Mesenchymal stem cell (in vitro differentiated cells and primary cell): ENCODE data around the gene NEK10.

ENCODE experiments used
- DNase-seq: peaks from one replicate; pipeline ENCODE4 v3.0.0-alpha.2; 2013
- H2AFZ ChIP-seq: one replicate; pipeline ENCODE4 v1.6.1; 2013; ENCODE audit warnings: low read depth, mild to moderate bottlenecking, control low read depth, inconsistent platforms, low read length, moderate library complexity
- H2AK5ac ChIP-seq: 2 replicates; pipeline ENCODE4 v1.6.1; 2013; ENCODE audit warnings: low read length, moderate library complexity, mild to moderate bottlenecking, inconsistent platforms; ENCODE audit not compliant: severe bottlenecking
- H2BK120ac ChIP-seq: one replicate; pipeline ENCODE4 v1.6.1; 2013; ENCODE audit warnings: low read depth, mild to moderate bottlenecking, inconsistent platforms, low read length, moderate library complexity
- H2BK12ac ChIP-seq, 2 experiments: one replicate each; pipeline ENCODE4 v1.6.1; 2013; ENCODE audit warnings: inconsistent platforms in 2 of 2, low read length in 2 of 2, mild to moderate bottlenecking in 2 of 2, moderate library complexity in 2 of 2, control low read depth in 1 of 2
- H2BK15ac ChIP-seq: one replicate; pipeline ENCODE4 v1.6.1; 2013; ENCODE audit warnings: mild to moderate bottlenecking, low read depth, inconsistent platforms; ENCODE audit not compliant: poor library complexity, severe bottlenecking
- H2BK5ac ChIP-seq: 2 replicates; pipeline ENCODE4 v1.6.1; 2013; ENCODE audit warnings: low read depth, mild to moderate bottlenecking, low read length, control low read depth, inconsistent platforms; ENCODE audit not compliant: poor library complexity, severe bottlenecking
- H3K14ac ChIP-seq, 2 experiments: one replicate each; pipeline ENCODE4 v1.6.1; 2013; ENCODE audit warnings: inconsistent platforms in 2 of 2, low read length in 2 of 2, control low read depth in 1 of 2, mild to moderate bottlenecking in 1 of 2, moderate library complexity in 1 of 2
- H3K18ac ChIP-seq, 2 experiments: one replicate each; pipeline ENCODE4 v1.6.1; 2013; ENCODE audit warnings: inconsistent platforms in 2 of 2, low read length in 2 of 2, control low read depth in 1 of 2, low read depth in 1 of 2, mild to moderate bottlenecking in 1 of 2
- H3K23ac ChIP-seq, 2 experiments: one replicate each; pipeline ENCODE4 v1.6.1; 2013; ENCODE audit warnings: inconsistent platforms in 2 of 2, low read length in 2 of 2, mild to moderate bottlenecking in 2 of 2, moderate library complexity in 2 of 2, control low read depth in 1 of 2
- H3K27ac ChIP-seq: 2 replicates; pipeline ENCODE4 v1.5.1; 2013; ENCODE audit warnings: mild to moderate bottlenecking, moderate library complexity, low read length, control low read depth, inconsistent platforms; ENCODE audit not compliant: poor library complexity, severe bottlenecking
- H3K27me3 ChIP-seq, 2 experiments: 2 replicates each; pipeline versions ENCODE4 v1.6.1 to v1.7.0; 2013; ENCODE audit warnings: low read length in 2 of 2, mild to moderate bottlenecking in 2 of 2, moderate library complexity in 2 of 2, control low read depth in 1 of 2, inconsistent platforms in 1 of 2; ENCODE audit not compliant: control insufficient read depth in 1 of 2, insufficient read depth in 1 of 2
- H3K36me3 ChIP-seq, 2 experiments: 2 replicates each; pipeline versions ENCODE4 v1.6.1 to v1.7.0; 2013; ENCODE audit warnings: low read length in 2 of 2, control low read depth in 1 of 2, inconsistent platforms in 1 of 2, low read depth in 1 of 2, mild to moderate bottlenecking in 1 of 2; ENCODE audit not compliant: insufficient read depth in 2 of 2, control insufficient read depth in 1 of 2
- H3K4ac ChIP-seq, 2 experiments: one replicate each; pipeline ENCODE4 v1.6.1; 2013; ENCODE audit warnings: inconsistent platforms in 2 of 2, low read length in 2 of 2, mild to moderate bottlenecking in 2 of 2, moderate library complexity in 2 of 2, control low read depth in 1 of 2, low read depth in 1 of 2
- H3K4me1 ChIP-seq: 2 replicates; pipeline ENCODE4 v1.6.1; 2013; ENCODE audit warnings: low read depth, low read length, control low read depth; ENCODE audit not compliant: control insufficient read depth, insufficient read depth
- H3K4me2 ChIP-seq: 2 replicates; pipeline ENCODE4 v1.6.1; 2013; ENCODE audit warnings: low read length, mild to moderate bottlenecking, inconsistent platforms; ENCODE audit not compliant: poor library complexity, severe bottlenecking
- H3K4me3 ChIP-seq, 2 experiments: 2 replicates each; pipeline versions ENCODE4 v1.5.1 to v1.7.0; 2013; ENCODE audit warnings: low read length in 2 of 2, mild to moderate bottlenecking in 2 of 2, control low read depth in 1 of 2, low read depth in 1 of 2; ENCODE audit not compliant: insufficient read depth in 1 of 2
- H3K79me1 ChIP-seq: replicated peaks from 2 replicates; pipeline ENCODE4 v1.6.1; 2013; ENCODE audit warnings: mild to moderate bottlenecking, control low read depth, low read length, inconsistent platforms; ENCODE audit not compliant: poor library complexity, severe bottlenecking
- H3K9ac ChIP-seq: 2 replicates; pipeline ENCODE4 v1.7.0; 2013; ENCODE audit warnings: mild to moderate bottlenecking, low read length, moderate library complexity
- H3K9me3 ChIP-seq: 2 replicates; pipeline ENCODE4 v1.7.0; 2013; ENCODE audit warnings: mild to moderate bottlenecking, low read length; ENCODE audit not compliant: control insufficient read depth
- H4K8ac ChIP-seq: one replicate; pipeline ENCODE4 v1.6.1; 2013; ENCODE audit warnings: inconsistent platforms, mild to moderate bottlenecking, low read length, moderate library complexity
- H4K91ac ChIP-seq: one replicate; pipeline ENCODE4 v1.6.1; 2013; ENCODE audit warnings: mild to moderate bottlenecking, low read length, inconsistent platforms
- WGBS: methylation state at CpG from one replicate; pipeline ENCODE4 v1.1.7; 2013; ENCODE audit warnings: mixed read lengths; 5-methylcytosine and 5-hydroxymethylcytosine counted together

Gene NEK10

DNA sequence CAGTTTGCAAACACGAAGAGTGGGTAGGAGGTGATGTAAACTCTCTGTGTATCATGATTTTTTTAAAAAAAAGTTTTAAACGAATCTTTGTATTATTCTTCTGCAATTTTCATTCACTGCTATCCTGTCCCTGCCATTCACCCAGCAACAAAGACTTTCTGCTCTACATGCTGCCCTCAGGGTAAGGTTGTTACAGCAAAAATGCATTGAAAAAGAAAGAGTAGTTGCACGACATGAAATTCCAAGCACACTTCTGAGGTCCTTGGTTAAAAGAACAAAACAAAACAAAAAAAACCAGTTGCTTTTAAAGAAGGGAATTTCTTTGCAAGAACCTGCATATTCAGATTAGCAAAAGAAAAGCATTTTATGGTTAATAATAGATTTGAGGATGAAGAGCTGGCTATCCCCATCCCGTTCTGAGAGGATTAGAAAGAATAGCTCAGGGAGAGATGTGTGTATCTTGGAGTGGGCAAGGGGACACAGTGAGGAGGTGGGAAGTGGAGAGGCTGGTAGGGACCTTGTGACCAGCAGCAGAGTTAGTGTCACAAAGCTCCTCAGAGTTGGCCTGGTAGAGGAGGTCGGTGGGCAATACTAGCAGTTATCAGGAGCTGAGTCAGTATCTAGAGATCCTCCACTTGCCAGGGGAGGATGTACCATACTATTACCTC, 290.8 kb downstream of the NEK10 start:
- Histone ChIP-seq H3K4me1 (no peaks in the 10 kb centered on the region), H3K27me3 (no peaks in the 10 kb centered on the region), H3K4ac (no peak overlapping the region), H2BK5ac (no peak overlapping the region), H3K36me3 (no peaks in the 10 kb centered on the region), H3K27ac (no peak overlapping the region), H3K9me3 (no peaks in the 10 kb centered on the region), H4K91ac (no peak overlapping the region), H2AK5ac (no peak overlapping the region), H3K4me2 (no peak overlapping the region), H3K18ac (no peak overlapping the region), H3K9ac (no peak overlapping the region), H3K4me3 (no peak overlapping the region), H2AFZ (no peak overlapping the region), H4K8ac (no peak overlapping the region), H2BK15ac (no peak overlapping the region), H2BK120ac (no peak overlapping the region), H3K14ac (no peak overlapping the region), H2BK12ac (no peak overlapping the region), H3K23ac (no peak overlapping the region), H3K79me1 (no peaks in the 10 kb centered on the region)
- DNase-seq = no peak
- 82% methylated on average over 2 of the region's 5 CpGs for WGBS

DNA sequence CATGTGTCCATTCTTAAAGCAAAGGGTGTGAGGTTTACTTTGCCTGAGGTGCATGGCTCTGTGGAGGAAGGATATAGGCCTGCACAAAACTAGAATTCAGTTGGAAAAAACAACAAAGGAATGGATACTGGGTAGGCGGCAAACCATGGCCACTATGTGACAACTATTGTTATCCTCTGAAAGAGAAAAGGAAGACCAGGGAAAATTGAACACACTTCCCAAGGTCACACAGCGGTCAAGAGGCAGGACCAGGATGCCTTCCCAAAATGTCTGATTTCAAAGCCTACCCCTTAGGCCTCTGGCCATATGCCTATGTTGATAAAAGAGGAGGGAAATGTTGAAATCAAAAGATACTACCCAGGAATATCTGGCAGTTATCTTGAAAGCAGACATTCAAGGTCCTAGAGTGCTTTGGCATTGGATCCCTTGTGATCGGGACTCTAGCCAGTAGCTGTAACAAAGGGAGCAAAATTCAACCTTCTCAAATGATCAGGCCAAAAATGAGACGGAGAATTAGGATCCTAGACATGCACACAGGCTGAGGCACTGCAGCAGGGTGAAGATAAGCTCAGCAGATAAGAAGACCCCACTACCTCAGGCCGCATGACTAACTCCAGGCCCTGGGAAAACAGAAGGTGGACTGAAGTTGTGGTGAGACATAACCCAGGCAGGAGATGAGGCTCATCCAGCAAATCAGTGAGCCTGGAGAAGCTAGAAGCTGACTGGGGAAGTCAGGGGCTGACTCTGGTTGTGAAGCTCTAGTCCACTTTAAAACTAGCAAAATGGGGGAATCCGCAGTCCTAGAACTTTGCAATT, 292.2 kb downstream of the NEK10 start:
- H3K79me1 ChIP-seq = no peaks in the 10 kb centered on the region
- H3K9ac ChIP-seq = no peak overlapping the region
- no peaks in the 10 kb centered on the region for H3K9me3 ChIP-seq
- no peak overlapping the region for H3K27ac ChIP-seq
- no peaks in the 10 kb centered on the region for H3K36me3 ChIP-seq
- no peak overlapping the region for H3K4ac ChIP-seq
- no peaks in the 10 kb centered on the region for H3K27me3 ChIP-seq
- no peak overlapping the region for H4K91ac ChIP-seq
- H2BK120ac ChIP-seq = no peak overlapping the region
- no peaks in the 10 kb centered on the region for H3K4me1 ChIP-seq
- no peak overlapping the region for H2BK5ac ChIP-seq
- no peak overlapping the region for H2BK12ac ChIP-seq
- no peak overlapping the region for H3K18ac ChIP-seq
- H2AK5ac ChIP-seq = no peak overlapping the region
- no peak overlapping the region for H3K14ac ChIP-seq
- WGBS = 79% methylated on average over 4 of the region's 6 CpGs
- no peak overlapping the region for H3K4me2 ChIP-seq
- H4K8ac ChIP-seq = no peak overlapping the region
- no peak overlapping the region for H2BK15ac ChIP-seq
- no peak for DNase-seq
- H3K23ac ChIP-seq = no peak overlapping the region
- no peak overlapping the region for H3K4me3 ChIP-seq
- H2AFZ ChIP-seq = no peak overlapping the region

- Histone ChIP-seq H2BK5ac (no peak overlapping the region), H3K4ac (no peak overlapping the region), H3K14ac (no peak overlapping the region), H3K79me1 (no peaks in the 10 kb centered on the region), H3K9ac (no peak overlapping the region), H4K8ac (no peak overlapping the region), H3K4me2 (no peak overlapping the region), H3K18ac (no peak overlapping the region), H3K4me1 (no peaks in the 10 kb centered on the region), H2BK15ac (no peak overlapping the region), H3K4me3 (no peak overlapping the region), H2BK120ac (no peak overlapping the region), H3K23ac (no peak overlapping the region), H2AK5ac (no peak overlapping the region), H2BK12ac (no peak overlapping the region), H3K27ac (no peak overlapping the region), H4K91ac (no peak overlapping the region), H2AFZ (no peak overlapping the region), H3K27me3 (no peaks in the 10 kb centered on the region), H3K9me3 (no peaks in the 10 kb centered on the region), H3K36me3 (no peaks in the 10 kb centered on the region)
- 82% methylated on average over 3 of the region's 3 CpGs for WGBS
- no peak for DNase-seq
These were observed 294.3 kb downstream of the NEK10 start for GRCh38 chr3:27074914-27075313.

DNA sequence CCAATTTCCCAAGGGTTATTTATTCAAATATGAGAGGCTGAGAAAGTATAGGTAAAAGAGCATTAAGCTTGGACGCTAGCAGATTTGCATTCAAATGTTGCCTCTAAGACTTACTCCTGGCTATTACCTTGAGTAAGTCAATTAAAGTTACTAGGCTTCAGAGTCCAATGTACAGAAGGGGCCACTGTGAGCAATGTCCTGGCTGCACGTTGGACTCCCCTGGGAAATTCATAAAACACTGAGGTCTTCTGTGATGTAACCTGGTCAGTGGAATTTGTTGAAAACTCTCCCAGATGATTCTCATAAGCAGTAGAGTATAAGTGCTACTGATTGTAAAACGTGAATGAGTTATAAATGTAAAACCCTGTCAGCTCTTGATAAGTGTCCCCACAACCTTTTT, 295.3 kb downstream of the NEK10 start:
- DNase-seq = no peak
- Histone ChIP-seq H3K27me3 (no peaks in the 10 kb centered on the region), H3K79me1 (no peaks in the 10 kb centered on the region), H3K23ac (no peak overlapping the region), H3K9ac (no peak overlapping the region), H4K91ac (no peak overlapping the region), H2BK120ac (no peak overlapping the region), H2AFZ (no peak overlapping the region), H3K9me3 (no peaks in the 10 kb centered on the region), H3K27ac (no peak overlapping the region), H3K36me3 (no peaks in the 10 kb centered on the region), H3K4me1 (no peaks in the 10 kb centered on the region), H2AK5ac (no peak overlapping the region), H2BK12ac (no peak overlapping the region), H4K8ac (no peak overlapping the region), H3K4me2 (no peak overlapping the region), H3K4me3 (no peak overlapping the region), H2BK15ac (no peak overlapping the region), H3K4ac (no peak overlapping the region), H3K18ac (no peak overlapping the region), H2BK5ac (no peak overlapping the region), H3K14ac (no peak overlapping the region)
- WGBS = 50% methylated on average over 2 of the region's 3 CpGs
